Activated naive CD8-positive, alpha-beta T cell (primary cell): ENCODE data around the gene PLAC8L1.

Source experiments
- H3K27ac Mint-ChIP-seq: one replicate; pipeline ENCODE4 v1.8.0; 2021; ENCODE audit warnings: mixed read lengths
- H3K27me3 Mint-ChIP-seq: one replicate; pipeline ENCODE4 v1.8.0; 2021; ENCODE audit warnings: mixed read lengths
- H3K36me3 Mint-ChIP-seq: one replicate; pipeline ENCODE4 v1.8.0; 2021; ENCODE audit warnings: mixed read lengths
- H3K4me1 Mint-ChIP-seq: one replicate; pipeline ENCODE4 v1.8.0; 2021; ENCODE audit warnings: low read depth, mixed read lengths
- H3K4me3 Mint-ChIP-seq: one replicate; pipeline ENCODE4 v1.8.0; 2021; ENCODE audit warnings: mild to moderate bottlenecking, mixed read lengths
- H3K9me3 Mint-ChIP-seq: one replicate; pipeline ENCODE4 v1.8.0; 2021; ENCODE audit warnings: low read depth, mixed read lengths

PLAC8L1 gene

GRCh38 chr5:146041180-146041789 is 64.1 kb downstream of the PLAC8L1 start:
- Mint-ChIP-seq H3K27me3 (no peaks in the 10 kb centered on the region), H3K4me3 (no peak overlapping the region), H3K27ac (no peak overlapping the region), H3K4me1 (no peaks in the 10 kb centered on the region), H3K36me3 (no peaks in the 10 kb centered on the region), H3K9me3 (no peaks in the 10 kb centered on the region)

DNA sequence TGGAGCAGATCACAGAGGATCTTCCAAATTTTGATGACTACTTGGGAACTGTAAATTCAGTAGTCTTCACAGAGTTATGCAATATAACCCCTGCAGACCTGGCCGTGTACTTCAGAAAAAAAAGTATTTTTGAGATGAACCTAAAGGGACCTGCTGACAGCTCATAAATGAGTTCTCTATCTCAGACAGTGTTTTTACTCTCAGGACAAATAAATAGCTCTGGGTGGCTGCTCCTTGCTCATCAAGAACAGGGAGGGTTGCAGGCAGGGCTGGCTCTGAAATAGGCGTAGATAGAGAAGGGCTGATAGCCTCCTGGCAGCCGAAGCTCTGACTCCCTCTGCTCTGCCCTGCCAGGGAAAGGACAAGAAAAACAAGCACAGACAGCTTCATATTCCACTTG is 64.8 kb downstream of the PLAC8L1 start:
- H3K27me3 Mint-ChIP-seq: no peaks in the 10 kb centered on the region
- H3K9me3 Mint-ChIP-seq: no peaks in the 10 kb centered on the region
- H3K4me3 Mint-ChIP-seq: no peak overlapping the region
- H3K36me3 Mint-ChIP-seq: no peaks in the 10 kb centered on the region
- H3K27ac Mint-ChIP-seq: no peak overlapping the region
- no peaks in the 10 kb centered on the region for H3K4me1 Mint-ChIP-seq

- Mint-ChIP-seq H3K9me3 (no peaks in the 10 kb centered on the region), H3K4me1 (no peaks in the 10 kb centered on the region), H3K36me3 (no peaks in the 10 kb centered on the region), H3K4me3 (no peak overlapping the region), H3K27ac (no peak overlapping the region), H3K27me3 (no peaks in the 10 kb centered on the region)
These were observed 66.0 kb downstream of the PLAC8L1 start for GRCh38 chr5:146039420-146039819.

GRCh38 chr5:146034605-146035004 is 70.8 kb downstream of the PLAC8L1 start:
- H3K27ac Mint-ChIP-seq: no peak overlapping the region
- H3K9me3 Mint-ChIP-seq: no peaks in the 10 kb centered on the region
- peaks cover 3% of the 10 kb centered on the region for H3K27me3 Mint-ChIP-seq
- no peak overlapping the region for H3K4me3 Mint-ChIP-seq
- no peaks in the 10 kb centered on the region for H3K4me1 Mint-ChIP-seq
- no peaks in the 10 kb centered on the region for H3K36me3 Mint-ChIP-seq
